ENCODE data around the gene LPAR3.

LPAR3 gene

DNA sequence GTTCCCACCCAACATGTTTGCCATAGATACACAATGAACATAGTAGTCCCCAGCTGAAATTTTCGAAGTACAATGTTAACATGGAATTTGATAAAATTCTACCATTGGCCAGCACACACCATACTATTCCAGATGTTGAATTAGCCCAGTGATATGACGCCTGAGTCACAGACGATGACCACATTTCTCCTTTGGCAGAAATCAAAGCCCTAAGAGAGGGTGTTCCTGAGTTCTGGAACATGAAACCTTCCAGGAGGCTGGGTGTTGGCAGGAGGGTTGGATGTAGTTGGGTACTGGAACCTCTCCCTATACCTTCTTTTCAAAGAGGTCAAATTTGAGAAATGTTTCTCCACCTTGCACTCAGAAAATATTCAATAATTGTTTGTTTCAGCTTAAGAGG is 37.8 kb downstream of the LPAR3 start:
- peaks cover 26% of the 10 kb centered on the region for H3K4me1 ChIP-seq (ENCODE audit: control insufficient read depth, insufficient read depth, low read length)
- H3K36me3 ChIP-seq (ENCODE audit: insufficient read depth, low read length) = no peaks in the 10 kb centered on the region

DNA sequence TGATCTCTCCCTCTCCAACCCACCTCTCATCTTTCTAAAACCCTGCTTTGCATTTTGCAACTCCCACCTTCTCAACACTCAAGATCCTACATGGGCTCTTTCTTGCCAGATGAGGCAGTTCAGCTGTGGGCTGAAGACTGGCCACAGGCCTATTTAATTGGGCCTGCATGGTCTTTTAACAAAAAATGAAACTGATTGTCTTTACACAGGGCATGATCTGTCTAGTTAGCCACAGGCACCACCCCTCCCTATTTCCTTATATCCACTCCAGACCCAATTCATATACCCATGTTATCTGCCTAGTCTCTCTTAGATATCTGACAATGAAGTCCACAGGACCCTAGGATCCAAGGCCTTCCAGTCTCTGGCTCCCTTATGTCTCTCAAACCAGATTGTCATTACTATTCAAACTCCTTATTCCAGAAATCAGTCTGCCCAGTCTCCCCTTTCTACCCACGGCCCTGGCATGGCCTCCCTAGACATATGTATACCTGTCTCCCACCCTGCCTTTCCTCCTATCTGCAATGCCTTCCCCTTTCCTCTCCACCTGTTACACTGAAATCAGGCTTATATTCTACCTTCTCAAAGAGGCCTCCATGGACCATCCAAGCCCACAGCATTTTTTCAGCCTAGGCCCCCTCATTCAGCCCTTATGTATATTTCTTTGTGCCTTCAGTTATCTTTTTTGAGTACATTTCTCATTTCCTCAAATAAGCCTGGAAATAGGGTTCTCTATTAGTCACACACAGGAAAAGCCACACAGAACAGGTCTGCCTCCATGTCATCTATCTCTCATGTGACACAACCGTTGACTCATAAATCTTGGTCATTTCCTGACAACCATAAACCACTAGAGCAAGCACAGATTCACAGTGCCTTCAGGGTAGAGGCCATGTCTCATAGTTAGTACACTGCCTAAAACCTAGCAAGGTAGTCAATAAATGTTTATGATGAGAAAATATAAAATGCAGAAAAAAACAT is 39.0 kb downstream of the LPAR3 start:
- no peak overlapping the region for H3K4me3 ChIP-seq (ENCODE audit: low read length)
- peak overlapping the region; percentile 3 for H3K9ac ChIP-seq (ENCODE audit: low read depth, low read length)
- H3K9me3 ChIP-seq (replicated peaks; ENCODE audit: low read length) = no peaks in the 10 kb centered on the region
- H3K4me1 ChIP-seq (ENCODE audit: control insufficient read depth, insufficient read depth, low read length) = peaks cover 26% of the 10 kb centered on the region
- H3K4me2 ChIP-seq (ENCODE audit: low read length) = no peak overlapping the region
- no peaks in the 10 kb centered on the region for H3K27me3 ChIP-seq (ENCODE audit: control insufficient read depth, insufficient read depth, low read length)
- H3K36me3 ChIP-seq (ENCODE audit: insufficient read depth, low read length) = no peaks in the 10 kb centered on the region

More for the DNA sequence above, 37.8 kb downstream of the LPAR3 start:
- H3K27me3 ChIP-seq (ENCODE audit: control insufficient read depth, insufficient read depth, low read length) = no peaks in the 10 kb centered on the region
- H3K4me3 ChIP-seq (ENCODE audit: low read length) = no peak overlapping the region
- no peaks in the 10 kb centered on the region for H3K9me3 ChIP-seq (replicated peaks; ENCODE audit: low read length)
- H3K4me2 ChIP-seq (ENCODE audit: low read length) = no peak overlapping the region
- H3K9ac ChIP-seq (ENCODE audit: low read depth, low read length) = no peak overlapping the region

DNA sequence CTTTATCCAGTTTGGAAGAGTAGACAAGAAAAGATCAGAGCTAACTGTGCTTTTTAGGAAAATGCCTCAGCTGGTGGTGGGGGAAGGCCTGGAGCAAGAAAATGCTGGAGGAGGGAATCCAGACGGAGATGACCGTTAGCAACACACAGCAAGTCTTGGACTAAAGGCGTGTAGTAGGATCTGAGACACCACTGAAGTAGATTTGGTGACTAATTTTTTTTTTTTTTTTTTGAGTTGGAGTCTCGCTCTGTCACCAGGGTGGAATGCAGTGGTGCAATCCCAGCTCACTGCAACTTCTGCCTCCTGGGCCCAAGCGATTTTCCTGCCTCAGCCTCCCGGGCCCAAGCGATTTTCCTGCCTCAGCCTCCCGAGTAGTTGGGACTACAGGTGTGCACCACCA is 41.2 kb downstream of the LPAR3 start:
- Histone ChIP-seq H3K4me3 (ENCODE audit: low read length) (no peak overlapping the region), H3K4me2 (ENCODE audit: low read length) (peak overlapping the region; percentile 22), H3K9ac (ENCODE audit: low read depth, low read length) (no peak overlapping the region), H3K27me3 (ENCODE audit: control insufficient read depth, insufficient read depth, low read length) (no peaks in the 10 kb centered on the region), H3K9me3 (replicated peaks; ENCODE audit: low read length) (no peaks in the 10 kb centered on the region), H3K36me3 (ENCODE audit: insufficient read depth, low read length) (no peaks in the 10 kb centered on the region), H3K4me1 (ENCODE audit: control insufficient read depth, insufficient read depth, low read length) (peaks cover 37% of the 10 kb centered on the region)

DNA sequence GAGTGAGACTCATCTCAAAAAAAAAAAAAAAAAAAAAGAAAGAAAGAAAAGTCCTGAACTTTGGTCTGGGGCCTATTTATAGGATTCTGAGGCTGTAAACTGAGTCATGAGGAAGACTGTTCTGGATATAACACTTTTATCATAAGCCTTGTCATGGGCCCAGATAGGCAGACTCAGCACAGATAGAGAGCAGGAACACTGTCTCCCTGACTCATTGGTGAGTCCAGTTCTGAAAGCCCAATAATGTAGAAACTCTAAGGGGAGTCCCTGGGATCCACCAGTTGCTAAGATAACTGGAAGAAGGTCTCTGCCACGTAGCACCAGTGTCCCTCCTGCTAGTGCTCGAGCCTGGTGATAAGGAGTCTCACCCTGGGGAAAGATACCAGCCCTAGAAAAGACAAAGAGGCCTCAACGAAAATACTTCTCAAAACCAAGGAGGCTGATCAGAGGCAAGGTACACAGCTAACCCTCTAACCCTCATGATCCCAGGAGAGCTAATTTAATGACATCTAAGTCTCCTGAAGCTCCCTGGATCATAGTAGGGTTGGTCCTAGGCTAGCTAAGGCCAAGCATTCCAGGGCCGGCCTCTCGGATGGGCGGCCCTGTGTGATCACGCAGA is 43.5 kb downstream of the LPAR3 start:
- no peaks in the 10 kb centered on the region for H3K36me3 ChIP-seq (ENCODE audit: insufficient read depth, low read length)
- H3K4me3 ChIP-seq (ENCODE audit: low read length) = no peak overlapping the region
- H3K27me3 ChIP-seq (ENCODE audit: control insufficient read depth, insufficient read depth, low read length) = no peaks in the 10 kb centered on the region
- H3K4me2 ChIP-seq (ENCODE audit: low read length) = no peak overlapping the region
- H3K4me1 ChIP-seq (ENCODE audit: control insufficient read depth, insufficient read depth, low read length) = peaks cover 26% of the 10 kb centered on the region
- no peaks in the 10 kb centered on the region for H3K9me3 ChIP-seq (replicated peaks; ENCODE audit: low read length)
- H3K9ac ChIP-seq (ENCODE audit: low read depth, low read length) = no peak overlapping the region

DNA sequence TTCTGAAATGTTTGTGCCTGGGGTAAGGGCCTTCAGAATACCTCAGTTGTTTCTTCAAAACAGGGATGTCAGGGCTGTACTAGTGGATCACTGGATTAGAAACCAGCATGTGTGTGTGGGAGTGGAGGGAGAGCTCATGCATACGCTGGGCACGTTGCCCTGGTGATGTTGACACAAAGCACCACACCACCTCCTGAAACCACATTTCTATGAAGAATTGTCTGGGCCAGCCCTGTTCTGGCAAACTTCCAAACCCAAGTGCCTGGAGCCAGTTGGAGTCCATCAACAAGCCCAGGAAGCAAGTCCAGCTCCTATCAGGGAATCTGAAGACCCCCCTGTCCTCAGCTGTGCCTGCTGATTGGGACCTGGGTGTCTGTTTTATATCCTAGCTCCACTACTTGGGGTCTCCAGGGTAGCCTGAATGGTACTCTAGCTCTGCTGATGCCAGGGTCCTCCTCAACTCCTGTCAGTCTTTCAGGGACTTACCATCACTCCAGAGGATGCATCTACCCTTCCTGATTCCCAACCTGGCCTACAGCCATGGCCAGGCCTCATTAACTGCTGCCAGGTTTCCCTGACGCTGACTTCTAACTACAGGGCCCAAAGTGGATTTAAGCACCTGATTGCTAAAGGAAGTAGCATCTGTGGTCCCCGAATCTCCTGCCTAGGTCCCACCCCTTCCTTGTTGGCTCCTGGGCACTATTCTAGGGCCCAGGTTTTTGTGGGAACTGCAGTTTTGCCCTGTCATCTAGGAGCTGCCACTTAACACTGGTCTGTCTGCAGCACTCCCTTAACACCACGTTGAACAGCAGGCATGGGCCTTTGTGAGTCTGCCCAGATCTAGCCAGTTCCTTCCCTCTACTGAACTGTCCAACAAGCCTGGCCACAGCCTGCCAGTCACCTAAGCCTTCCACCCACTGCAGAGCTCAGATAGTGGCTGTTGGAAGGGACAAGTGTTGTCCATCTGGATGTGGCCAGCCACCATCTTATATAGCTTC is 45.5 kb downstream of the LPAR3 start:
- peaks cover 5% of the 10 kb centered on the region for H3K27me3 ChIP-seq (ENCODE audit: control insufficient read depth, insufficient read depth, low read length)
- no peaks in the 10 kb centered on the region for H3K9me3 ChIP-seq (replicated peaks; ENCODE audit: low read length)
- H3K4me1 ChIP-seq (ENCODE audit: control insufficient read depth, insufficient read depth, low read length) = peaks cover 19% of the 10 kb centered on the region
- no peak overlapping the region for H3K4me3 ChIP-seq (ENCODE audit: low read length)
- no peak overlapping the region for H3K9ac ChIP-seq (ENCODE audit: low read depth, low read length)
- no peak overlapping the region for H3K4me2 ChIP-seq (ENCODE audit: low read length)
- H3K36me3 ChIP-seq (ENCODE audit: insufficient read depth, low read length) = no peaks in the 10 kb centered on the region

DNA sequence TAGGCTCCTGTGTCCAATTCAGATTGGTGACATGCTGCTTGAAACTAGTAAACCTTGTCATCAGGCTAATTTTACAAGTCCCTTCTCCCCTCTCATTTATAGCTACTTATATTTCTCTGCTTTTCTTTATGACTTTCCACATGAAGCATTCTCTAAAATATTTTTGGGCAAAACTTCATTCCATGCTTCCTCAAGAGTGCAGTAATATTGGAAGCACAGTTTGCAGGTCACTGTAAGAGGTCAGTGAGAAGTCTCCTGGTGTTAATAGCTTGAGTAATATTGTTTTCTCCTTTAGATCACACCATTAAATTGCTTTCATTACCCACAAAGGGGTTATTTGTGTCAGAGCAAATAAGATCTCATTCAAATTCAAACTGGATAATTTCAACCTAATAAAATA is 46.6 kb downstream of the LPAR3 start:
- H3K9ac ChIP-seq (ENCODE audit: low read depth, low read length) = no peak overlapping the region
- H3K9me3 ChIP-seq (replicated peaks; ENCODE audit: low read length) = no peaks in the 10 kb centered on the region
- peaks cover 15% of the 10 kb centered on the region for H3K4me1 ChIP-seq (ENCODE audit: control insufficient read depth, insufficient read depth, low read length)
- no peaks in the 10 kb centered on the region for H3K36me3 ChIP-seq (ENCODE audit: insufficient read depth, low read length)
- no peak overlapping the region for H3K4me2 ChIP-seq (ENCODE audit: low read length)
- H3K27me3 ChIP-seq (ENCODE audit: control insufficient read depth, insufficient read depth, low read length) = peaks cover 5% of the 10 kb centered on the region
- no peak overlapping the region for H3K4me3 ChIP-seq (ENCODE audit: low read length)

GRCh38 chr1:84845357-84845756 is 47.6 kb downstream of the LPAR3 start:
- Histone ChIP-seq H3K9ac (ENCODE audit: low read depth, low read length) (no peak overlapping the region), H3K4me3 (ENCODE audit: low read length) (no peak overlapping the region), H3K4me1 (ENCODE audit: control insufficient read depth, insufficient read depth, low read length) (peaks cover 17% of the 10 kb centered on the region), H3K9me3 (replicated peaks; ENCODE audit: low read length) (no peaks in the 10 kb centered on the region), H3K27me3 (ENCODE audit: control insufficient read depth, insufficient read depth, low read length) (peaks cover 5% of the 10 kb centered on the region), H3K36me3 (ENCODE audit: insufficient read depth, low read length) (no peaks in the 10 kb centered on the region), H3K4me2 (ENCODE audit: low read length) (no peak overlapping the region)

DNA sequence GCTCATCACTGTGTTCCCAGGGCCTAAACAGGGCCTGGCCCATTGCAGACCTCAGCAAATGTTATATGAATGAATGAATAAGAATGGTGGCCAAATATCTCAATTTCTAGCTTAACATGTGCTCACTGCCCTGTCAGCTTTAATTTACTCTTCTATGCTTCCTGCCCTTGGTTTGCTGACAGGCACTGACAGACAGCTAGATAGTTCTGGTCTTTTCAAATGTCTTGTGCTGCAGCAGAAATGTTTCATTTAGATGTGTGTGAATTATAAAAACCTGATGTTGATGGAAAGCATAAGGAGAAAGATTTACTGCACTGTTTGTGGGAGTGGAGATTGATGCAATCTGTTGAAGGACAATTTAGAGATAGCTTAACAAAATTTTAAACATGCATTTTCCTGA is 48.9 kb downstream of the LPAR3 start:
- H3K9me3 ChIP-seq (replicated peaks; ENCODE audit: low read length) = no peaks in the 10 kb centered on the region
- no peaks in the 10 kb centered on the region for H3K36me3 ChIP-seq (ENCODE audit: insufficient read depth, low read length)
- peaks cover 5% of the 10 kb centered on the region for H3K27me3 ChIP-seq (ENCODE audit: control insufficient read depth, insufficient read depth, low read length)
- peaks cover 20% of the 10 kb centered on the region for H3K4me1 ChIP-seq (ENCODE audit: control insufficient read depth, insufficient read depth, low read length)
- H3K4me2 ChIP-seq (ENCODE audit: low read length) = no peak overlapping the region
- no peak overlapping the region for H3K9ac ChIP-seq (ENCODE audit: low read depth, low read length)
- no peak overlapping the region for H3K4me3 ChIP-seq (ENCODE audit: low read length)

DNA sequence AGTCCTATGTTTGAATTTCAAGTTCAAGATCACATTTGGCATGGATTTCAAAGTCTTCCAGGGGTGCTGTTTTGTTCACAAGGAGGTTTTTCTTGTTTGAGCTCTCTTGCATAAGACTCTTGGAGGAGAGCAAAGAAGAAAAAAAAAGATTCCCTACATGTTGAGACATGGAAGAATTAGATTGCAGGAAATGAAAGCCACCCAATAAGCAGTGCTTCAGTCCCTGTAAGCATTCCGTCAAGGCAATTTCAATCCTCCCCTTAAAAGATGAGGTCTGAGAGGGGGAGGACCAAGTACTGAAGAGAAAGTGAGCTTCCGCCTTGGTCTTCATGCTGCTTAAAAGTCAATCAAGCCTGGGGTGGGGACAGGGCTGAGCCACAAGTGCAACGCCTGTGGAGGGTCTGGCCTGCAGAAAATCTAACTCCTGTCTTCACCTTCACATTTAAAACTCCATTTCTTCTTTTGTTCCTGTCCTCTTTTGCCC is 50.2 kb downstream of the LPAR3 start:
- Histone ChIP-seq H3K4me2 (ENCODE audit: low read length) (no peak overlapping the region), H3K36me3 (ENCODE audit: insufficient read depth, low read length) (no peaks in the 10 kb centered on the region), H3K9me3 (replicated peaks; ENCODE audit: low read length) (no peaks in the 10 kb centered on the region), H3K27me3 (ENCODE audit: control insufficient read depth, insufficient read depth, low read length) (peaks cover 5% of the 10 kb centered on the region), H3K9ac (ENCODE audit: low read depth, low read length) (no peak overlapping the region), H3K4me3 (ENCODE audit: low read length) (no peak overlapping the region), H3K4me1 (ENCODE audit: control insufficient read depth, insufficient read depth, low read length) (peaks cover 18% of the 10 kb centered on the region)

DNA sequence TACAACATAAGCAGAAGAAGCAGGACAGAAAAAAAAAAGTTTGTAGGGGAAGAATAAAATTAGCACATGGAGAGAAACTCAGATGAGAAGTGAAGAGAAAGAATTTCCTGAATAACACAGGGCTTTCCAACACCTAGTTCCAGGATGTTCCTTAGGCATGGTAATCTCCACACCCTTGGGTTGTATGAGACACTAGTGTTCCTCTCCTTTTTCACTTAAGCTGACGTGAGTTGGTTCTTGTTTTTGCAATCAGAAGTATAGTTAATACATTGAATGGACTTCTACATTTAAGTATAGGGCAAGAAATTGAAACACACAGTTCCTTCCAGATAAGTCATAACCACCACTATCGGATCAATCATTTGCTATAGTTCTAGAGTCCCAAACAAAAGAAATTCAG is 51.0 kb downstream of the LPAR3 start:
- Histone ChIP-seq H3K4me3 (ENCODE audit: low read length) (no peak overlapping the region), H3K9ac (ENCODE audit: low read depth, low read length) (no peak overlapping the region), H3K4me1 (ENCODE audit: control insufficient read depth, insufficient read depth, low read length) (peaks cover 11% of the 10 kb centered on the region), H3K4me2 (ENCODE audit: low read length) (no peak overlapping the region), H3K9me3 (replicated peaks; ENCODE audit: low read length) (no peaks in the 10 kb centered on the region), H3K27me3 (ENCODE audit: control insufficient read depth, insufficient read depth, low read length) (peaks cover 5% of the 10 kb centered on the region), H3K36me3 (ENCODE audit: insufficient read depth, low read length) (no peaks in the 10 kb centered on the region)

- no peak overlapping the region for H3K4me2 ChIP-seq (ENCODE audit: low read length)
- H3K9me3 ChIP-seq (replicated peaks; ENCODE audit: low read length) = no peaks in the 10 kb centered on the region
- peaks cover 9% of the 10 kb centered on the region for H3K4me1 ChIP-seq (ENCODE audit: control insufficient read depth, insufficient read depth, low read length)
- no peaks in the 10 kb centered on the region for H3K36me3 ChIP-seq (ENCODE audit: insufficient read depth, low read length)
- H3K4me3 ChIP-seq (ENCODE audit: low read length) = no peak overlapping the region
- H3K27me3 ChIP-seq (ENCODE audit: control insufficient read depth, insufficient read depth, low read length) = peaks cover 5% of the 10 kb centered on the region
- no peak overlapping the region for H3K9ac ChIP-seq (ENCODE audit: low read depth, low read length)
These were observed 52.7 kb downstream of the LPAR3 start for GRCh38 chr1:84840346-84840745.

Measured in skeletal muscle satellite cell (primary cell).